ENCODE measurements around the gene C19orf53. TPM values are rescaled to one million over a fixed set of nuclear protein-coding genes. Genes with fewer than 3 reads are reported as not detected.

The C19orf53 gene
- total RNA-seq, 1 donor from 2014 or later: 71.2 TPM

- no peak overlapping the region for H3K4me3 Mint-ChIP-seq (ENCODE audit: unreplicated experiment)
- H3K27ac Mint-ChIP-seq (ENCODE audit: unreplicated experiment): peak overlapping the region; percentile 20
- no peaks in the 10 kb centered on the region for H3K4me1 Mint-ChIP-seq (ENCODE audit: low read depth)
- no peak for TF ChIP-seq CTCF (IDR thresholded peaks at IDR 0.05)
- H3K9me3 Mint-ChIP-seq (ENCODE audit: low read depth): no peaks in the 10 kb centered on the region
- DNase-seq (ENCODE audit: low spot score): no peak
- peaks cover 21% of the 10 kb centered on the region for H3K36me3 Mint-ChIP-seq (ENCODE audit: low read depth)
- no peaks in the 10 kb centered on the region for H3K27me3 Mint-ChIP-seq (ENCODE audit: low read depth)
These were observed 18.0 kb upstream of the C19orf53 start for GRCh38 chr19:13756210-13756609.

- no peak for TF ChIP-seq CTCF (IDR thresholded peaks at IDR 0.05)
- Mint-ChIP-seq H3K27ac (ENCODE audit: unreplicated experiment) (no peak overlapping the region), H3K4me3 (ENCODE audit: unreplicated experiment) (no peak overlapping the region), H3K4me1 (ENCODE audit: low read depth) (no peaks in the 10 kb centered on the region), H3K27me3 (ENCODE audit: low read depth) (no peaks in the 10 kb centered on the region), H3K9me3 (ENCODE audit: low read depth) (no peaks in the 10 kb centered on the region), H3K36me3 (ENCODE audit: low read depth) (peaks cover 29% of the 10 kb centered on the region)
- no peak for DNase-seq (ENCODE audit: low spot score)
These were observed 16.2 kb upstream of the C19orf53 start for GRCh38 chr19:13757805-13758772.

- no peaks in the 10 kb centered on the region for H3K9me3 Mint-ChIP-seq (ENCODE audit: low read depth)
- DNase-seq (ENCODE audit: low spot score): no peak
- no peak overlapping the region for H3K4me3 Mint-ChIP-seq (ENCODE audit: unreplicated experiment)
- no peak overlapping the region for H3K27ac Mint-ChIP-seq (ENCODE audit: unreplicated experiment)
- no peak for TF ChIP-seq CTCF (IDR thresholded peaks at IDR 0.05)
- peaks cover 4% of the 10 kb centered on the region for H3K4me1 Mint-ChIP-seq (ENCODE audit: low read depth)
- no peaks in the 10 kb centered on the region for H3K27me3 Mint-ChIP-seq (ENCODE audit: low read depth)
- peaks cover 29% of the 10 kb centered on the region for H3K36me3 Mint-ChIP-seq (ENCODE audit: low read depth)
These were observed 15.5 kb upstream of the C19orf53 start for GRCh38 chr19:13758795-13759194.

- DNase-seq (ENCODE audit: low spot score): no peak
- Mint-ChIP-seq H3K27ac (ENCODE audit: unreplicated experiment) (no peak overlapping the region), H3K36me3 (ENCODE audit: low read depth) (peaks cover 21% of the 10 kb centered on the region), H3K9me3 (ENCODE audit: low read depth) (no peaks in the 10 kb centered on the region), H3K4me3 (ENCODE audit: unreplicated experiment) (no peak overlapping the region), H3K4me1 (ENCODE audit: low read depth) (peaks cover 14% of the 10 kb centered on the region), H3K27me3 (ENCODE audit: low read depth) (no peaks in the 10 kb centered on the region)
- peak; percentile 31 for TF ChIP-seq CTCF (IDR thresholded peaks at IDR 0.05)
These were observed 12.8 kb upstream of the C19orf53 start for GRCh38 chr19:13761423-13761822.

GRCh38 chr19:13762635-13763235 is 11.5 kb upstream of the C19orf53 start:
- Mint-ChIP-seq H3K27me3 (ENCODE audit: low read depth) (no peaks in the 10 kb centered on the region), H3K4me1 (ENCODE audit: low read depth) (peaks cover 14% of the 10 kb centered on the region), H3K36me3 (ENCODE audit: low read depth) (peaks cover 16% of the 10 kb centered on the region), H3K27ac (ENCODE audit: unreplicated experiment) (peak overlapping the region; percentile 8), H3K9me3 (ENCODE audit: low read depth) (no peaks in the 10 kb centered on the region), H3K4me3 (ENCODE audit: unreplicated experiment) (no peak overlapping the region)
- peak; percentile 90 for DNase-seq (ENCODE audit: low spot score)
- TF ChIP-seq CTCF (IDR thresholded peaks at IDR 0.05): no peak

All from chondrocyte (in vitro differentiated cells).